GM12865 (cell line): ENCODE data around the gene FLRT2.

ENCODE experiments used
- DNase-seq: peaks from one replicate; pipeline ENCODE4 v3.0.0; 2010; ENCODE audit warnings: low read depth
- H3K4me3 ChIP-seq: 2 replicates; pipeline ENCODE4 v1.5.1; 2011; ENCODE audit warnings: mild to moderate bottlenecking, low read depth, low read length, control low read depth
- TF ChIP-seq, protein P1 (sequence below): IDR thresholded peaks from 2 replicates; pipeline ENCODE4 v1.5.1; 2011; ENCODE audit warnings: low read length, control low read depth, low read depth, inconsistent platforms; ENCODE audit not compliant: insufficient read depth; ENCODE audit errors: missing control alignments

Gene FLRT2

DNA sequence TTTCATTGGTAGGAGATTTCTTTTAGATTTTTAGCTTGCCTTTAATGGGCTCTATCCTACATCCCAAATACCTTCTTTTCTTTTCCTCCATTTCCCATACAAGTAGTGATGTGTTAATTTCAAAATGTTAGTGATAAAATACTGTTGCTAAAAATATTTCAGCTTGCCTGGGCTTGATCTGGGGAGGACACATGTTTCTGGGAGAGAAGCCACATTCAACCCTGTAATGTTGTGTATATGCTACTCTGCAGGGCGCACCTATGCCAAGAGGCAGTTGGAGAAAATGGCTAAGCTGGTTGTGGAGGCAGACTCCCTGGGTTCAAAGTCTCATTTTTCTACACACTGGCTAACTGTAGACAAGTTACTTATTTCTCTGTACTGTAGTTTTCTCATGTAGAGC lies 26.3 kb downstream of the FLRT2 start:
- no peak for DNase-seq
- no peak overlapping the region for H3K4me3 ChIP-seq
- TF ChIP-seq, protein P1, sequence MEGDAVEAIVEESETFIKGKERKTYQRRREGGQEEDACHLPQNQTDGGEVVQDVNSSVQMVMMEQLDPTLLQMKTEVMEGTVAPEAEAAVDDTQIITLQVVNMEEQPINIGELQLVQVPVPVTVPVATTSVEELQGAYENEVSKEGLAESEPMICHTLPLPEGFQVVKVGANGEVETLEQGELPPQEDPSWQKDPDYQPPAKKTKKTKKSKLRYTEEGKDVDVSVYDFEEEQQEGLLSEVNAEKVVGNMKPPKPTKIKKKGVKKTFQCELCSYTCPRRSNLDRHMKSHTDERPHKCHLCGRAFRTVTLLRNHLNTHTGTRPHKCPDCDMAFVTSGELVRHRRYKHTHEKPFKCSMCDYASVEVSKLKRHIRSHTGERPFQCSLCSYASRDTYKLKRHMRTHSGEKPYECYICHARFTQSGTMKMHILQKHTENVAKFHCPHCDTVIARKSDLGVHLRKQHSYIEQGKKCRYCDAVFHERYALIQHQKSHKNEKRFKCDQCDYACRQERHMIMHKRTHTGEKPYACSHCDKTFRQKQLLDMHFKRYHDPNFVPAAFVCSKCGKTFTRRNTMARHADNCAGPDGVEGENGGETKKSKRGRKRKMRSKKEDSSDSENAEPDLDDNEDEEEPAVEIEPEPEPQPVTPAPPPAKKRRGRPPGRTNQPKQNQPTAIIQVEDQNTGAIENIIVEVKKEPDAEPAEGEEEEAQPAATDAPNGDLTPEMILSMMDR, result no peak

DNA sequence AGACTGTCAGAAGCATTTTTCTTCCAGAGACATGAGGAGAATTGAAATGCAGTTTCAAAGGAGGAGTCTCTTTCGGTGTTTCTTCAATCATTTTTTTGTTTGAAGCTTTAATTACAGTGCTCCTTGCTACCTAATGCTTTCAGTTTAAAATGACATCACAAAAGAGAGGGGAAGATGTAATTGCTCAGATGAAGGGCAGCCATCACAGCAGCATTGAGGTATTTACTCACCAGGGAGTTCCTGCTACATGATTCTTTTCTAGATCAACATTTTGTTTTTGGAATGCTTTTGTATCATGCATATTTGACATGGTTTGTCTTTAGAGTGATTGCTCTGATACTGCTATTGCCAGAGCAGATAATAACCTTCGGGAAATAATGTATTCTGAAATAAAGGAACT lies 28.6 kb downstream of the FLRT2 start:
- TF ChIP-seq, protein P1, result no peak
- DNase-seq, result no peak
- no peak overlapping the region for H3K4me3 ChIP-seq

- TF ChIP-seq, protein P1, result no peak
- DNase-seq, result no peak
- no peak overlapping the region for H3K4me3 ChIP-seq
Measured at GRCh38 chr14:85562630-85563029, 32.7 kb downstream of the FLRT2 start.

- DNase-seq, result no peak
- TF ChIP-seq, protein P1, result no peak
- H3K4me3 ChIP-seq, result no peak overlapping the region
Measured at GRCh38 chr14:85564841-85565527, 35.0 kb downstream of the FLRT2 start.

DNA sequence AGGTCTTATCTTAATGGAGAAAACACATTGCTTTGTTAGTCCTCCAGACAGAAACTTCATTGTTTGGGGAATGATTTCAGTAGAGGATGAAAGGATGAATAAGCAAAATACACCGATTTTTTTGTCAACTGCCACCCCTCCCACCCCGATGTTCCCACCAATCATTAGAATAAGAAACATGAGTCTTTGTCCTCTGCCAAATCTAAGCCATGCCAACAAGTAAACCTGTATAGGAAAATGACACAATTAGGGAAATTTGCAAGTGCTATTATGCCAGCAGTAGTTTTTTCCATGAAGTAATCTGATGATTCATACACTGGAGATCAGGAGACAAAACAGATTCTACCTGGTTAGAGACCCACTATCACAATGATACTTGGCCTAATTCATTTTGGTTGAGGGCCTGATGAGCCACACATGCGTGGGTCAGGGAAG lies 35.9 kb downstream of the FLRT2 start:
- DNase-seq, result no peak
- no peak overlapping the region for H3K4me3 ChIP-seq
- TF ChIP-seq, protein P1, result no peak

DNA sequence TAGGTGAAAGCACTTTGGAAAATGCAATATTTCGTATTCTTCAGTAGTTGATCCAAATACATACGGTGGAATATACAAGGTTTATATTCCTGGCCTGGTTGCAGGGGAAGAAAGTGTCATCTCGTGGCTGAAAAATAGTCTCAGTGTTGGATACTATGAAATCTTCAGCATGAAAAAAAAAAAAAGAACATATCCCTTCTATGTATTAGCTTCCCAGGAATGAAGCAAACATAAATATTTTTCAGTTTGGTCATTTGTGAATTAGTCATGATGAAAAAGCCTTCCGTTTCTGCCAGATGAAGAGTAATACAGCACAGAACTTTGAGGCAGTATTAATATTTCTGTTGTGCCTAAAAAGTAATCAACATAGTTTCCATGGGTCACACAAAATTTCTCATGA lies 36.7 kb downstream of the FLRT2 start:
- TF ChIP-seq, protein P1, result no peak
- H3K4me3 ChIP-seq, result no peak overlapping the region
- no peak for DNase-seq

GRCh38 chr14:85572011-85572410 lies 42.1 kb downstream of the FLRT2 start:
- no peak overlapping the region for H3K4me3 ChIP-seq
- no peak for DNase-seq
- TF ChIP-seq, protein P1, result no peak
